Stimulated activated CD4-positive, alpha-beta T cell treated with anti-CD3 and anti-CD28 coated beads, Interleukin-4, amount 100 ng/mL, for 48 hours (primary cell): ENCODE results near the gene CLIC1.

Source experiments
- DNase-seq, 2 donors: peaks; one replicate each; pipeline ENCODE4 v3.0.0-alpha.2; 2020; ENCODE audit warnings: low read depth in 2 of 2

CLIC1 gene

DNA sequence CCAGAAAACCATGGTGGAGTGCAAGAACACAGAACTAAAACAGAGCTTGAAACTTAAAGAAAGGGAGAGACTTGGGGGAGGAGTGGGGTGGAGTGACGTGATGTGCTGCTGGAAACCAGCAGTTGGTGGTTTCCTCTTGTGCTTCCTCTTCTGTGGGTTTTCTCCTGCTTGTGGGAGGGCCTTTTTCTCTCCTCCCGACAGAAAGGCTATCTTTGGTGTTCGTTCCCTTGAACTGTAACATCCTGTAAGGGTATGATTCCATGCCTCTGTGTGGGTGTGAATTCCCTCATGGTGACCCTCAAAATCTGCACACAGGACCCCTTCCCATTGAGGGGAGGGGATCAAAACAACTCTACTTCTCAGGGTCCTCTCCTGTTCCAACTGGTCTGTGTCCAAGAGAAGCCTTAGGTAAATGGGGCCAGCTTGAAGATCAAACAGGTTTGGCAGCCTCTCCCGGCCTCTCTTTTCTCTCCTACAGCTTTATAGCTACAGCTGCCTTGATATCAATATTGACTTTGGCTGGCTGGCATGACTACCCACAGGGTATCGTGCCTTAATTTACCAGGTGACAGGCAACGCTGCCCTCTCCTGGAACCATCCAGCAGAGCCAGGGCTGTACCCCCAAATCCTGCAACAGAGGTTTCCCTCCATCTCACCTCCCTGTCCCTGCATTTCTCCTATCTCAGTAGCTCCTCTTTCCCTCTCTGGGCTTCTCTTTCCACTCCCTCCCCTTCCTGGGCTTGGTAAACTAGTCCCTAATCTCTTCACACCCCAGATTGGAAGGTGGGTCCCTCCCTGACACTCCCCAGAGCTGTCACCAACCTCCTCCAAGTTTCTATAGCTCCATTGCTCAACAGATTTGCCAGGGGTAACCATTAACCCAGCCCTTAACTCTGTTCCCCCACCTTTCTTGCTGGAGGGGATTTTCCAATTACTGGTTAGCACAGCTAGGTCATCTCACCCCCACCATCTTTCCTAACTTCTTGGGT, 2.0 kb upstream of the CLIC1 start:
- peak; percentile 38 to 52 for DNase-seq

DNA sequence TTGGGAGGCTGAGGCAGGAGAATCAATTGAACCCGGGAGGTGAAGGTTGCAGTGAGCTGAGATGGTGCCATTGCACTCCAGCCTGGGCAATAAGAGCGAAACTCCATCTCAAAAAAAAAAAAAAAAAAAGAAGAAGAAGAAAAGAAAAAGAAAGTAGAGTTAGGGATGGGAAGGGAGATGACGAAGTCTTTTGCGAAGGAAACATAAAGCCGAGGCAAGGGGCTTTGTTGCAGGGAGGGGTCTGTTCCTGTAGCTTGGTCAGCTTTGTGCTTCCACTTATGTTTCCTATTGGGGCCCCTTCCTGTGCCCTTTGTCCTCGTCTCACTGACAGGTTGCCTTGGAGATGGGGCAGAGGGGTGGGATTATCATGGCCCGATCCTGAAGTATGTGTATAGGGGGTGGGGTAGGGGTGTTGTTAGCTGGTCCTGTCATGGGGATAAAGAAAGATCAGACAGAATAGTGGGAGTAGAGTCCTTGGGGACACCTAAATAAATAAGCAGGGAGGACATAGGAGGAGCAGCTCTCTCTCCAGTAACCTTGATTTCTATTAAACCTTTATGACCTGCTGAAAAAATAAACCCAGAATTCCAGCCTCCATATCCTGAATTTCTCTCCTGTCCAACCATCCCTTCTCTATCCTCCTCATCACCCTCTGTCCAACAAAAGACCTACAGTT, 1.1 kb upstream of the CLIC1 start:
- no peak for DNase-seq

DNA sequence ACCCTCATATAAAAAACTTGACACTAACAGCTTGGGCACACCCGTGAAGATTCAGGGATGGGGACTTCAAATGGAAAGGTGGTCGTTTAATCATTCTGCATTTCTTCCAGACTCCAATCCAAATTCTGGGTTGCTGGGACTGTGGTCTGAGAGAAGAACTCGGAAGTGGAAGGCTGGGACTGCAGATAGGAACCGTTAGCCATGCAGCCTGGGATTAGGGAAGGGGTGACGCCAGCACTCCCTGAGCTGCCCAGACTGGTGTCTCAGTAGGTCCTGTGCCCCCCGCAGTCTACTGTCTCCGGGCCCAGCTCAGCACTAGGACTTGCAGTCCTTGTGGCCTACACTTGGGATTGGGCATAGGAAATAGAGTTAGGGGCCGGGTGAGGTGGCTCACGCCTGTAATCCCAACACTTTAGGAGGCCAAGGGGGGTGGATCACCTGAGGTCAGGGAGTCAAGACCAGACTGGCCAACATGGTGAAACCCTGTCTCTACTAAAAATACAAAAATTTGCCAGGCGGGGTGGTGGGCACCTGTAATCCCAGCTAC, 511 bp upstream of the CLIC1 start:
- no peak for DNase-seq

DNA sequence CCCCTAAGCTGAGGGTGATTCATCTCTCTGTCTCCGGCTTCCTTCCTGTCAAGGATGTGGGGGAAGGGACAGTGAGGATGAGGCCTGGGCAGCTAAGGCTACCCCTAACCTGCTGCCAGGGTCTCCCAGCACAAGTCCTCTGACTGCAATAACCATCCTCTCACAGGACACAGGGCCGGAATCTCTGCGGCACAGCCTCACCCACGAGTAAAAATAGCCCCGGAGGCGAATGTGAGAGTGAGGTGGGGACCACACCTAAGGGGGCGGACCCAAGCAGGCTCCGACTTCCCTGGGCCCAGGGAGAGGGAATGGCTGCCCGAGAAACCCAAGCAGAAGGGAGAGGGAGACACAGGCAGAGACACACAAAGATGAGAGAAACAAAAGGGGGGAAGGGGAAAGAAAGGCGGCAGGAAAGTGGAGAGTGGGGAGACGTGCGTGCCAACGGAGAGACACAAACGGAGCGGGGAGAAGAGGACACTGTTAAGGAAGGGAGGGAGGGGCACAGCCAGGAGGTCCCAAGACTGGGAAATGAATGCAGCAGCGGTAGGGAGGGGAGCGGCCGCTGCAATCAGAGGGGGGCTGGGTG, 1.4 kb downstream of the CLIC1 start:
- DNase-seq: peak in 1 of 2 donors; percentile 41

DNA sequence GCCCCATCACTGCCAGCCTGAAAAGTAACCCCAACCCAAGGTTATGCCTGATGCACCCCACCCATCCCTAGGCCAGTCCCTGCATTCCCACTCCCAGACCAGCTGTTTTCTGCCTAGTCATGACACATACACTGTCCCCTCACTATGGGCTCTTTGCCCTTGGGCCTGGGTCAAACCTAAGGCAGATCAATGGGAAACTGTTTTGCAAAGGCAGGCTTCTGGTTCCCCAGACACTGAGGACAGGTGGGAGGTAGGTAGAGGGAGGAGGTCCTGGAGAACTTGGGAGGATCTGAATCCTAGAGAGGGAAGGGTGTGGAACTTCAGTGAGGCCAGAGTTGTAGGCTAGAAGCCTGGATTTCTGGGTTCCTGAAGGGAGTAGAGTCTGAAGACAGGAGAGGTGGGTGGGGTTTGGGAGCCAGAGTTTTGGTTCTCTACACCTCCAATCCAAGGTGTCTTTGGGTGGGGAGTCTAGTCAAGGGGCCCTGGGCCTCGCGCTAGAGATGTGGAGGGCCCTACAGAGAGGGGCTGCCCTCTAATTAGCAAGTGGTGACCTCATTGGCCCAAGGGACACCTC, 2.0 kb downstream of the CLIC1 start:
- DNase-seq: no peak

DNA sequence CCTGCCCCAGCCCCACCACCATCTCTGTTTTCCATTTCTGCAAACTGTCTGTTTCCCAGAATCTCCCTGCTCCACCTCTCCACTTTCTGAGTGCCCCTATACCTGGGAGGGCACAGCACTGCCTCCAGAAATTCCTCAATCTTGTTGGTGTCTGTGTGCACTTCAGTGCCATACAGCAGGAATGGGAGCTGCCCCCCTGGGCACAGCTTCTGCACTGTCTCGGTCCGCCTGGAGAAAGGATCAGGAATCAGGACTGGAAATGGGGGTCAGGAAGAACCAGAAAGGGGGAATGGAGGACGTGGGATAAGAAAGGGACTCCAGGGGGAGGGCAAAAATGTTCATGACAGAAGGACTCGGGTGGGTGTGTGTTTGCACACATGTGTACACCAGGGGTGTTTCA, 2.6 kb downstream of the CLIC1 start:
- DNase-seq: no peak

DNA sequence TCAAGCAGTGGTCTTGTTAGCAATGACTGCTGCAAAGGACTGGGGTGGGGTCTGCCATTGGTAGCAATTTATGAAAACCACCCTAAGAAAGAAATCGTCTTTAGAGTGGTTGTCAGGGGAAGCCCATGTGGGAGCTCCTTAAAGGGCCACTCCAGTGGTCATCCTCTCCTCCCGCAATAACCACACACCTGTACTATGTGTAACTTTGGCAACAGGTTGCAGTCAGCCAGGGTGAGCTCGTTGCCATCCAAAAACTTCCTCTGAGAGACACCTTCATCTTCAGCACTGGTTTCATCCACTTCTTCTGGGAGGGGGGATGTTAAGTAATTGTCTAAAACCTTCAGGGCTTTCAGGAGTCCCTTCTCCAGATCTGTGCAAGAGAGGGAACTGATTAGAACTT, 4.3 kb downstream of the CLIC1 start:
- no peak for DNase-seq

DNA sequence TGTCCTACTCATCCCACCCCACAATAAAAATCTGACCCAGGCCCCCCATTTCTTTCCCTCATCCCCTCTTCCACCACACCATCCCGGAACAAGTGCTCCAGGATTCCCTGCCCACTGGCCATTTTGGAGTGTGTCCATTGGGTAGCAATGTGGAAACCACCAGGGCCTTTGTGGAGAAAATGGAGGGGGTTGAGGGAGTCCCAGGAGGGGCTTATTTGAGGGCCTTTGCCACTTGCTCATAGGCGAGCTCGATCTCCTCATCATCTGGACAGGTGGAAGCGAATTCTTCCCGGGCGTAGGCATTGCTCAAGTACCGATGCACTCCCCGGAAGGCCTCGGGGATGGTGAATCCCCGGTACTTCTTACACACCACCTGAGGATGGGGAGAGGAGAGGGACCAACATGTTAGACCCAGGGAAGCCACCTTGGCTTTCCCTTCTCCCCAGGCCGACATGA, 5.7 kb downstream of the CLIC1 start:
- no peak for DNase-seq

DNA sequence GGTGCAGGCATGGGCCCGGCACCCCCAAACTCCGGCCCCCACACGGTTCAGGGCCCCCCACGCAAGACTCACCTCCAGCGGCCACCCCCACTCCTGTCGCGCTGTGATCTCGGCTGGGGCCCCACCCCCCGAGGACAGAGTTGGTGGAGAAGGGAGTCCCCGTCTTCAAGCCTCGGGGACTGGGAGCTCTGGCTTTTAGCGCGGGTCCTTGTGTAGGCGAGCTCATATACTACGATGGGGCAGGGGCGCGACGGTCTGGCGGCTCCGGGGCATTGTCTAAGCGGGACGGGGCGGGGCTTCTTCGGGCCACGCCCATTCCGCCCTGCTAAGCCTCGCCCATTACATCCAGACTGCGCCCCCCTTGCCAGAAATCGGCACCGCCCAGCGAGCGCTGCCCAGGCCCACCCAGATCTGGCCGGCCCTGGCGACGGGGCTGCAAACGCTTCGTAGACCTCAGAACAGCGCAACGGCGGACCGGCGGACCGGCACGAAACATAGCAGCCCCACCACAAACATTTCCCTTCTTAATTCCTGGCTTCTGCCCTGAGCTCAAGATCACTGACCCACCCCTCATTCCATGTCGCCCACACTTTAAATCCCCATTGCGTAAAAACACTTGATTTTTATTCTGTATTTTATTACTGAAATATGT, 6.2 kb downstream of the CLIC1 start:
- DNase-seq: peak; percentile 39 to 53

DNA sequence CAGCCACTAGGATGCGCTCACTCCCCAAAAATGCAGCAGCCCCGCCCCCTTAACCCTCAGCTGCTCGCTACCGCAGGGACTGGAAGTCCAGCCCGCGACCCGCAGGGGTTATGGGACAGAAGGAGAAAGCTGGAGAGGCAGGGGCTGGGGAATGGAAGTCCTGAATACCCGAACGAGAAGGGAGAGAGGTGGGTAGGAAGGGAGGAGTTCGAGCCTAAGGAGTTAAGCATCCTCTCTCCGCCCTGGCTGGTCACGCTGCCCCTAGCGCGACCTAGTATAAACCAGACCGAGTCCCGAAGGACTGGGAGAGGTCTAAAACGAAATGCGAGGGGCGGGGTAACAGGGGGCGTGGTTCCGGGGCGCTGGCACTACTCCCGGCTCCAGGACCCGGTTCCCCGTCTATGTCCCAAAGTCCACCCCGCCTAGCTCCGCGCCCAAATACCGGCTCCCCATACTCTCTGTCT, 6.8 kb downstream of the CLIC1 start:
- peak; percentile 63 to 65 for DNase-seq

DNA sequence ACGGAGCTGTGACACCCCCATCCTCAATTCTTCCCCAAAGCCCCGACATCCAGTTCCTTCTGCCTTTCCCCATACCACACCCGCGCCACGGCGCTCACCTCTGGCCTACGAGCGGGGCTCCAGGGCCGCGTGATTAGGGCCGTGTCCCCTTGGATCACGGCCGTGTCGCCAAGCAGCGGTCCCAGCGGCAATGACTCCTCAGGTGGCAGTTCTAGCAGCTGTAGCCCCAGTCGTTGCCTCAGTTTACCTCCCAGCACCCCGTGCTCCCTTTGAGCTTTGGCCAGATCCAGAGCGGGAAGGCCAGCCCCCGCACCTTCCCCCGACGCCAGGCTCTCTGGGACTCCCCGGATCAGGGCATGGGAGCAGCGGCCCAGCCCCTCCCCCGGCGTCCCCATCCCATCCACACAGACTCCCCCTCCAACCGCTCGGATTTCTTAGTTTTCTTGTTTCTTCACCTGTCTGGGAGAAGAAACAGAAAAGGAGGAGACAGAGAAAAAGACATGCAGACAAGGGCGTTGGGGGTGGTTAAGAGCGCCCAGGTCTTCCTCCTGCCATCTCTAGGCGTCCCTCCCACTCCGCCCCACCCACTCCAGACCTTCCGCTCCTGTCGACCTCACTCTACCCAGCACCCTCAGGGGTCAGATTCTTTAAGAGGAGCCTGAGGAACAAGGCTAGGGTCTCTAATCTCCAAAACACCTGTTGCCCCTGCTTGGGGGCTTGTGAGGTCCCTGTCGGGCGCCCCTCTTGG, 7.4 kb downstream of the CLIC1 start, which contains the start of gene DDAH2:
Gene DDAH2, minus strand, starts transcription at position 533 of the 748 bp plus-strand sequence. Its CDS starts 138 bp downstream, at position 395.
- no peak for DNase-seq

DNA sequence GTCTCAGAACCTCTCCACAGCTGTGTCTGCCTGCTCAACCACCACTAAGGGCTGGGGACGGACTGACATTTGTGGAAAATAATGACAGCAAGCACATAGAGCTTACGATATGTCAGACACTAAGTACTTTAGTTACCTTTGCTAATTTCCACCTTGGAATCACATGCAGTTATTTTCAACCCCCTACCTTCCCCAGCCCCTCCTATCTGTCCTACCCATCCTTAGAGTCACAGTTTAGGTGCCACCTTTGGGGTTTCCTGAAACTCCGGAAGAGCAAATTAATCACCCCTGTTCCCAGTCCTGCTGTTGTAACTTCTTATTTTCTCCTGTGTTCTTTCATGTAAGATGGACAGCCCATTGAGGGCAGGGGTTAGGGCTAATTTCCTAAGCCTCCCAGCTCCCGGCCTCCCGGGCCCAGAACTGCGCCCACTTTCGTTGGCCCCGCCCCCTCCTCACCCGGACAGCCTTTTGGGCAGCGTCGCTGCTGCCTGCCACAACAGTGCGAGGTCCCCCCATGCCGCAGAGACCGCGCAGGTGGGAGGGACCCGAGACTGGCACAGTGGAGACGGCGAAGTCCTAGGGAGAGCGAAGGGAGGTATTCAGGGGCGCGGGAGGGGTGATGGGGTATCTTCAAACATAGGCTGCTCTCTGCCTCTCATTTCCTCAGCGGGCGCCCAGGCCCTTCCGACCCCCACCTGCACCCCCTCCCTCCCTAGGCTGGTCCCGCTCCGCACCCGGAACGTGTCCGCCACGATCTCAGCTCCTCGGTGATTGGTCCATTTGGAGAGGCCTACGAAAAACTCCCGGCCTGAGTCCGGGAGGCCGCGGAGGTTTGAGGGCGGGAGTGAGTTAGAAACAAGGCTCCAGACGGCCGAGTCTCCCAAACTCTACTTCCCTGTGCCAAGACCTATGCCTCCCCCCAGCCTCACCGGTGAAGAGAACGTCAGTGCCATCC, 8.3 kb downstream of the CLIC1 start:
- no peak for DNase-seq

DNA sequence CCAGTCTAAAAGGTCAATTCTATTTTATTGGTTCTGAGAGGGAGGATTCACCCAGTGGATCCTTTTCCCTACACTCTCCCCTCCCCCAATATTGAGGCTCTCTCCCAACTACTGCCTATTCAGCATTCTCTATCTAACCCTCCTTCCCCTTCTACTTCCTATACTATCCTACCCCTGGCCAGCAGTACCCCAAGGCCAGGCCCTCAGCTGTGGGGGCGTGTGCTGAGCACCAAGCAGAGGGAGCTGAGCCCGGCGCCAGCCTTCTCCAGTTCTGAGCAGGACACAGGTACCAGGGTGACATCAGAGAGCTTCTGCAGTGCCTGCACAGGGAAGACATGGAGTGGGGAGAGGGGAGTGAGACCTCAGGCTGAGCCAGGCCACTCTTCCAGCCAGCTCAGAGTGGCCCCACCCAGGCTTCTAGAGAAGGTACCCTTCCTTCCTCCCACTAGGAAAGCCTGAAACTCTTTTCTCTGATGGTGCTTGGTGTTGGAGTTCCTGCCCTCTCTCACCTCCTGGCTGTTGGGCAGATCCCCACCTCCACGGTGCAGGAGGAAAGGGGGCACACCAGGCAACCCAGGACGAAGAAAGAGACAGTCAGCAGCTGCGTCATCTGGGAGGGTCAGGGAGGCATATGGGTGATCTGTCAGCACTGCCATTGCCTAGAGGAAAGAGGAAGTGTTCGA, 9.2 kb downstream of the CLIC1 start:
- DNase-seq: no peak

DNA sequence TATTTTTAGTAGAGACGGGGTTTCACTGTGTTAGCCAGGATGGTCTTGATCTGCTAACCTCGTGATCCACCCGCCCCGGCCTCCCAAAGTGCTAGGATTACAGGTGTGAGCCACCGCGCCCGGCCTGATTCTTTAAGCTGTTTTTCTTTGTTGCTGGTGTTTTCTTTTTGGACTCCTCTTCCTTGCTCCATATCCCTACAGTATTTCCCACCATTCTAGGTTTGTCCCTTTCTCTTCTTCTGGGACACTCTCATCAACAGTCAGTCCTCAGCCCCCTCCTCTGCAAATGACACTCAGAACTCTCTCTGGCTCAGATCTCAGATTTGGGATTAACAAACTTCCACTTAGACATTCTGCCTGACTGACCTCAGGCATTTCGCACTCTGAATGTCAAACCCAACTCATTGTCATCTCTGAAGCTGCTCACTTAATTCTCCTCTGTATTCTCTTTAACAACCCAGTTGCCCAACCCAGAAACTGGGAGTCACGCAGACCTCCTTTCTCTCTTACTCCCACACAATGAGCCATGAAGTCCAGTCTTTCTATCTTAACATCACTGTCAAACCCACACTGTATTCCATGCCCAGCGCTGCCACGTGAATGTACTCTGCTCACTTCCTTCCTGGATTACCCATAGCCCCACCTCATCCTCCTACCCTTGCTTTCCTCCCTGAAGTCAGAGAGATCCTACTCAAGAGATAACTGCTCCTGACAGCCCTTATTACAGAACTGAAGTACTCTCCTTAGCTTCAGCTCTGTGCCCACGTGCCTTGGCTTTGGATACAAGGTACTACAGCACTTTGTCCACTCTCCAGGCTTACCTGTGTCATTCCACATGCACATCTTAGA, 10.6 kb downstream of the CLIC1 start:
- DNase-seq: no peak

DNA sequence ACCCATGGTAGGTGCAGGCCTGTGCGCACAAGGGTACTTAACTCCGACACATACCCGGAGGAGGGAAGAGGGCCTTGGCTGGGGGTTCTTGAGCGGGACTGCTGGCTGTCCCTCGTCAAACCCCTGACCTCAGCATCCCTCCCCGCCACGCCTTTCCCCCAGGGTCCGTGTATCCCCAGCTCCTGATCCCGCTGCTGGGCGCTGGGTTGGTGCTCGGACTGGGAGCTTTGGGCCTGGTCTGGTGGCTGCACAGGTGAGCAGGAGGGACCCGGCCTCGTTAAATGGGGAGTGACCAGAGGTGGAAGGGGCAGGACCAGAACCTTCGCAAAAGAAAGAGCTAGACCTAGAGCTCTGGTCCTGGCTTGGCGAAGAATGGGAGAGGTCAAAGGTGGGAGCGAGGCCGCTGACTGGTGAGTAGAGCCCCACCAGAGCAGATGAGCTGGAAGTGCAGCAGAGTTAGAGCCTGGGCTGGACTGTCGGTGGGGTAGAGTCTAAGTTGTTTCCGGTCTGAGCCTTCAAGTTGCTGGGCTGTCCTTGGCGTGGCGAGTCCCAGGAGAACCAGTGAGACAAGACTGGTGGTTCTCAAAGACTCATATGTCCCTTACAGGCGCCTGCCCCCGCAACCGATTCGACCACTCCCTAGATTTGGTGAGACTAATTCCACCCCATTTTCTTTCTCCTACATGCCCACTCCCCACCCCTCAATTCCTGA, 12.2 kb downstream of the CLIC1 start:
- DNase-seq: no peak

DNA sequence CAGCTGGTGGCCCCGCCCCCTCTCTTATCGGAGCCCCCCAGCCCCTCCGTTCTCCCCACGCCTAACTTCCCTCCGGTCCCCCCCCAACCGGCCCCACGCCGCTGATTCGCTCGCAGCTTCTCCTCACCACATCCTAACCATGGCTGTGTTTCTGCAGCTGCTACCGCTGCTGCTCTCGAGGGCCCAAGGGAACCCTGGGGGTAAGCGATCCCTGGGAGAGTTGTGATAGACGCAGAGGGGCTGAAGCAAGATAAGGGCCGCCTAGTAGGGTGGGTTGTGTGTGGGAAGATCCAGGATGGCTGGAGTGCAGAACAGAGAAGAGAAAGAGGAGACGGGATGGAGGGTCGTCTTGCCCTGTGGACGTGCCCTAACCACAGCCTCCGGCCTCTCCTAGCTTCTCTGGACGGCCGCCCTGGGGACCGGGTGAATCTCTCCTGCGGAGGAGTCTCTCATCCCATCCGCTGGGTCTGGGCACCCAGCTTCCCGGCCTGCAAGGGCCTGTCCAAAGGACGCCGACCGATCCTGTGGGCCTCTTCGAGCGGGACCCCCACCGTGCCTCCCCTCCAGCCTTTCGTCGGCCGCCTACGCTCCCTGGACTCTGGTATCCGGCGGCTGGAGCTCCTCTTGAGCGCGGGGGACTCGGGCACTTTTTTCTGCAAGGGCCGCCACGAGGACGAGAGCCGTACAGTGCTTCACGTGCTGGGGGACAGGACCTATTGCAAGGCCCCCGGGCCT, 12.9 kb downstream of the CLIC1 start, which contains the start of gene MPIG6B:
Gene MPIG6B, plus strand, starts transcription at position 129 of the 735 bp plus-strand sequence. Its CDS starts 11 bp downstream, at position 140.
- DNase-seq: no peak
